ENCODE results near the gene APOA5. TPM values are rescaled to one million over a fixed set of nuclear protein-coding genes. Genes with fewer than 3 reads are reported as not detected.

APOA5 gene
- total and polyA plus RNA-seq, 9 of the 15 experiments (the other 6 are each of a cell fraction or from before 2014, with no cell fraction given) = not detected

DNA sequence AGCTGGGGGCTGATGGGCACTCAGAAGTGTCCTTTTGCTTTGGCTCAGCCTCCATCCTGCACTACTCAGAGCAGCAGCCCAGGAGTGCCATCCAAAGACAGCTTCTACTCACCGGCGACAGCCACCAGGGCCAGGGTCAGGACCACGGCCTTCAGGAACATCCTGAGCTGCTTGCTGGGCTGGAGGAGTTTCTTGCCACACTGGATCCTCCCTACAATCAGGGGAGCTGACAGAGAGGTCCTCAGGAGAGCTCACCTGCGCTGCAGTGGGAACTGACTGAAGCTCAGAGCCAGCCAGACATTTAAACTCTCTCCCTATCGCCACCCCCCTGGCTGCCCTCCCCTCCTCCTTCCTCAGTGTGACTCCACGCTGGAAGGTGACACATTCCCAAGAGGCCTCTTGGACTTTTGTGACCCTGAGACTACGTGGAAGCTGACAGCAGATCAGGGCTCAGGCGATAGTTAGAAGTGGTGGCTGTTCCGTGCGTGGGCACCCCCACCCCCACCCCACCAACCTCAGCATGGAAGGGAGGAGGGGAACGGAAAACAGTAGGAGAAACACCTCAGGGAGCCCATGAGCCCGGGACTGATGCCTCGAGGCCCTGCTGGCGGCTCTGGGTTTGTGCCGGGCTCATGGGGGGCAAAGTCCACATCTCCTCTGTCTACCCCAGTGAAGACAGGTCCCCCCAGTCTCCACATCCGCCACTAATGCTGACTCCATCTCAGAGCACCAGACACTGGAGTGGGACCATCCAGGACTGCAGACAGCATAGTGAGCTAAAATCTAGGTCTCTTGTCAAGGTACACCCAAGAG, 31.6 kb upstream of the APOA5 start, which contains the start of gene APOA4 (continued):
- TF ChIP-seq, protein P1, sequence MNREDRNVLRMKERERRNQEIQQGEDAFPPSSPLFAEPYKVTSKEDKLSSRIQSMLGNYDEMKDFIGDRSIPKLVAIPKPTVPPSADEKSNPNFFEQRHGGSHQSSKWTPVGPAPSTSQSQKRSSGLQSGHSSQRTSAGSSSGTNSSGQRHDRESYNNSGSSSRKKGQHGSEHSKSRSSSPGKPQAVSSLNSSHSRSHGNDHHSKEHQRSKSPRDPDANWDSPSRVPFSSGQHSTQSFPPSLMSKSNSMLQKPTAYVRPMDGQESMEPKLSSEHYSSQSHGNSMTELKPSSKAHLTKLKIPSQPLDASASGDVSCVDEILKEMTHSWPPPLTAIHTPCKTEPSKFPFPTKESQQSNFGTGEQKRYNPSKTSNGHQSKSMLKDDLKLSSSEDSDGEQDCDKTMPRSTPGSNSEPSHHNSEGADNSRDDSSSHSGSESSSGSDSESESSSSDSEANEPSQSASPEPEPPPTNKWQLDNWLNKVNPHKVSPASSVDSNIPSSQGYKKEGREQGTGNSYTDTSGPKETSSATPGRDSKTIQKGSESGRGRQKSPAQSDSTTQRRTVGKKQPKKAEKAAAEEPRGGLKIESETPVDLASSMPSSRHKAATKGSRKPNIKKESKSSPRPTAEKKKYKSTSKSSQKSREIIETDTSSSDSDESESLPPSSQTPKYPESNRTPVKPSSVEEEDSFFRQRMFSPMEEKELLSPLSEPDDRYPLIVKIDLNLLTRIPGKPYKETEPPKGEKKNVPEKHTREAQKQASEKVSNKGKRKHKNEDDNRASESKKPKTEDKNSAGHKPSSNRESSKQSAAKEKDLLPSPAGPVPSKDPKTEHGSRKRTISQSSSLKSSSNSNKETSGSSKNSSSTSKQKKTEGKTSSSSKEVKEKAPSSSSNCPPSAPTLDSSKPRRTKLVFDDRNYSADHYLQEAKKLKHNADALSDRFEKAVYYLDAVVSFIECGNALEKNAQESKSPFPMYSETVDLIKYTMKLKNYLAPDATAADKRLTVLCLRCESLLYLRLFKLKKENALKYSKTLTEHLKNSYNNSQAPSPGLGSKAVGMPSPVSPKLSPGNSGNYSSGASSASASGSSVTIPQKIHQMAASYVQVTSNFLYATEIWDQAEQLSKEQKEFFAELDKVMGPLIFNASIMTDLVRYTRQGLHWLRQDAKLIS (CRISPR knock-in tag; IDR thresholded peaks at IDR 0.05) = no peak
- TF ChIP-seq ZNF23 (CRISPR knock-in tag; IDR thresholded peaks at IDR 0.05) = no peak

GRCh38 chr11:116822575-116822974, 30.9 kb upstream of the APOA5 start:
- in situ Hi-C loops (cut with MboI) (no loop called here), intact Hi-C loops (cut with micrococcal nuclease) (no loop called here)
- Histone ChIP-seq H3K9ac (ENCODE audit: insufficient read depth in 1 of 2, low read depth in 2 of 2, low read length in 2 of 2) (no peak overlapping the region), H3K27ac (ENCODE audit: extremely low read depth, low read depth, low read length) (no peak overlapping the region), H3K4me2 (ENCODE audit: insufficient read depth, low read length) (no peak overlapping the region), H3K9me3 (replicated peaks; ENCODE audit: control insufficient read depth, insufficient read depth, low read depth, low read length) (no peaks in the 10 kb centered on the region), H2AFZ (ENCODE audit: low read depth, low read length) (no peak overlapping the region), H3K4me3 (no peak overlapping the region), H3K4me1 (replicated peaks in 1 of 2; ENCODE audit: control insufficient read depth in 2 of 2, insufficient read depth in 2 of 2, low read length in 2 of 2) (peaks cover 8 to 23% of the 10 kb centered on the region in 2 experiments; a peak in 4 of 5 replicates), H3K9me1 (ENCODE audit: control insufficient read depth, insufficient read depth, low read length) (no peaks in the 10 kb centered on the region), H4K20me1 (replicated peaks; ENCODE audit: control insufficient read depth, insufficient read depth, low read length) (no peaks in the 10 kb centered on the region), H3K27me3 (ENCODE audit: control insufficient read depth in 2 of 2, insufficient read depth in 2 of 2, low read length in 2 of 2) (peaks cover 0 to 10% of the 10 kb centered on the region in 2 experiments; a peak in 1 of 5 replicates), H3K36me3 (ENCODE audit: control insufficient read depth, insufficient read depth, low read length) (no peaks in the 10 kb centered on the region), H3K79me2 (ENCODE audit: control insufficient read depth, insufficient read depth, low read length) (no peaks in the 10 kb centered on the region)
- 44% methylated on average over 5 of the region's 5 CpGs for WGBS (ENCODE audit: insufficient coverage, low coverage, missing lambda C conversion rate)
- ATAC-seq = no peak
- POLR2A ChIA-PET = interaction anchor here (0.7 kb wide), 1 partner anchor 40 kb away, joined by 3 read pairs; no protein-coding TSS in a partner anchor
- CTCF ChIA-PET (ENCODE audit: low intra/inter-chr PET ratio) = no interaction called here
- DNase-seq (ENCODE audit: extremely low read depth in 1 of 4, low spot score in 3 of 4) = no peak
- FAIRE-seq = no peak
- BruUV-seq (replicated peaks) = no TSS peak
- no peak for TF ChIP-seq ARID1B (IDR thresholded peaks at IDR 0.05)
- TF ChIP-seq, protein P2, sequence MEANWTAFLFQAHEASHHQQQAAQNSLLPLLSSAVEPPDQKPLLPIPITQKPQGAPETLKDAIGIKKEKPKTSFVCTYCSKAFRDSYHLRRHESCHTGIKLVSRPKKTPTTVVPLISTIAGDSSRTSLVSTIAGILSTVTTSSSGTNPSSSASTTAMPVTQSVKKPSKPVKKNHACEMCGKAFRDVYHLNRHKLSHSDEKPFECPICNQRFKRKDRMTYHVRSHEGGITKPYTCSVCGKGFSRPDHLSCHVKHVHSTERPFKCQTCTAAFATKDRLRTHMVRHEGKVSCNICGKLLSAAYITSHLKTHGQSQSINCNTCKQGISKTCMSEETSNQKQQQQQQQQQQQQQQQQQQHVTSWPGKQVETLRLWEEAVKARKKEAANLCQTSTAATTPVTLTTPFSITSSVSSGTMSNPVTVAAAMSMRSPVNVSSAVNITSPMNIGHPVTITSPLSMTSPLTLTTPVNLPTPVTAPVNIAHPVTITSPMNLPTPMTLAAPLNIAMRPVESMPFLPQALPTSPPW (CRISPR knock-in tag; IDR thresholded peaks at IDR 0.05) = no peak
- TF ChIP-seq ZBED1 (IDR thresholded peaks at IDR 0.05) = no peak
- TF ChIP-seq PRPF4 (IDR thresholded peaks at IDR 0.05; ENCODE audit: insufficient read depth, low read depth, low read length, poor library complexity, severe bottlenecking) = no peak
- no peak for TF ChIP-seq ZNF253 (CRISPR knock-in tag; conservative IDR thresholded peaks at IDR 0.05)
- TF ChIP-seq CBX8 (IDR thresholded peaks at IDR 0.05; ENCODE audit: borderline replicate concordance, extremely low read depth, low read depth, low read length, poor library complexity, severe bottlenecking) = no peak
- TF ChIP-seq ZNF395 (CRISPR knock-in tag; IDR thresholded peaks at IDR 0.05) = no peak
- TF ChIP-seq SP2 (IDR thresholded peaks at IDR 0.05; ENCODE audit: extremely low read depth, low read depth, low read length, poor library complexity, severe bottlenecking) = no peak
- no peak for TF ChIP-seq EGR1 (conservative IDR thresholded peaks at IDR 0.05)

Measured in K562 (cell line).